ENCODE measurements around the gene ADORA2A. TPM values are rescaled to one million over a fixed set of nuclear protein-coding genes. Genes with fewer than 3 reads are reported as not detected.

ADORA2A gene
- total RNA-seq, 1 experiment from 2014 or later = 2.9 TPM

- TF ChIP-seq CTCF (IDR thresholded peaks at IDR 0.05; ENCODE audit: unreplicated experiment) = no peak
Observed at GRCh38 chr22:24434471-24435322, 7.3 kb downstream of the ADORA2A start.

DNA sequence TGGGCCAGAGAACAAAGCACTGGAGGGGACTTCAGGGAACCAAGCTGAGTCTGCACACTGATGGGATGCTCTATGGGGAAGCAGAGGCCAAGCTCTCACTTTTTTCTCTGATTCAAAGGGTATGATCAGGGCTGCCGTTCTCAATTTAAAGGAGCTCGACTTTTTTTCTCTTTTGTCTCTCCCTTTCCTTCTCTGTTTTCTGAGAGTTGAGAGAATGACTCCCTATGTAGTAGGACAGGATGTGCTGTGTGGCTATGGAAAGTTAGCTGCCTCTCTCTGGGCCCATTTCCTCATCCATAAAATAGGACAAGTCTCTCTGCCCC, 7.9 kb downstream of the ADORA2A start:
- H3K4me1 Mint-ChIP-seq (ENCODE audit: low read depth, unreplicated experiment) = peaks cover 15% of the 10 kb centered on the region
- no peak for DNase-seq
- no peak for TF ChIP-seq CTCF (IDR thresholded peaks at IDR 0.05; ENCODE audit: unreplicated experiment)
- CTCF ChIA-PET = interaction anchor here (0.7 to 1.8 kb wide), 2 partner anchors 12 to 88 kb away, joined by 3 to 6 read pairs; no protein-coding TSS in a partner anchor
- BruUV-seq (replicated peaks) = no TSS peak
- no peak overlapping the region for H3K27ac Mint-ChIP-seq (ENCODE audit: unreplicated experiment)
- H3K4me3 Mint-ChIP-seq (ENCODE audit: low read depth, unreplicated experiment) = no peak overlapping the region
- no peaks in the 10 kb centered on the region for H3K27me3 Mint-ChIP-seq (ENCODE audit: unreplicated experiment)
- no peaks in the 10 kb centered on the region for H3K9me3 Mint-ChIP-seq (ENCODE audit: low read depth, unreplicated experiment)
- intact Hi-C loops (cut with micrococcal nuclease; ENCODE audit: unreplicated experiment) = no loop called here
- peaks cover 9% of the 10 kb centered on the region for H3K36me3 Mint-ChIP-seq (ENCODE audit: insufficient read depth, unreplicated experiment)

More at GRCh38 chr22:24434471-24435322, 7.3 kb downstream of the ADORA2A start:
- BruUV-seq (replicated peaks) = no TSS peak
- H3K4me3 Mint-ChIP-seq (ENCODE audit: low read depth, unreplicated experiment) = no peak overlapping the region
- H3K9me3 Mint-ChIP-seq (ENCODE audit: low read depth, unreplicated experiment) = no peaks in the 10 kb centered on the region
- H3K27me3 Mint-ChIP-seq (ENCODE audit: unreplicated experiment) = no peaks in the 10 kb centered on the region
- H3K4me1 Mint-ChIP-seq (ENCODE audit: low read depth, unreplicated experiment) = peaks cover 15% of the 10 kb centered on the region
- DNase-seq = no peak
- no peak overlapping the region for H3K27ac Mint-ChIP-seq (ENCODE audit: unreplicated experiment)
- CTCF ChIA-PET = interaction anchor here (0.7 to 1.8 kb wide), 2 partner anchors 11 to 89 kb away, joined by 3 to 6 read pairs; no protein-coding TSS in a partner anchor
- H3K36me3 Mint-ChIP-seq (ENCODE audit: insufficient read depth, unreplicated experiment) = peaks cover 9% of the 10 kb centered on the region
- intact Hi-C loops (cut with micrococcal nuclease; ENCODE audit: unreplicated experiment) = no loop called here

GRCh38 chr22:24435861-24436371, 8.5 kb downstream of the ADORA2A start:
- no peaks in the 10 kb centered on the region for H3K9me3 Mint-ChIP-seq (ENCODE audit: low read depth, unreplicated experiment)
- CTCF ChIA-PET = interaction anchor here (0.7 to 1.8 kb wide), 2 partner anchors 12 to 88 kb away, joined by 3 to 6 read pairs; no protein-coding TSS in a partner anchor
- H3K4me3 Mint-ChIP-seq (ENCODE audit: low read depth, unreplicated experiment) = no peak overlapping the region
- H3K36me3 Mint-ChIP-seq (ENCODE audit: insufficient read depth, unreplicated experiment) = peaks cover 9% of the 10 kb centered on the region
- H3K27ac Mint-ChIP-seq (ENCODE audit: unreplicated experiment) = no peak overlapping the region
- no TSS peak for BruUV-seq (replicated peaks)
- peaks cover 15% of the 10 kb centered on the region for H3K4me1 Mint-ChIP-seq (ENCODE audit: low read depth, unreplicated experiment)
- H3K27me3 Mint-ChIP-seq (ENCODE audit: unreplicated experiment) = no peaks in the 10 kb centered on the region
- intact Hi-C loops (cut with micrococcal nuclease; ENCODE audit: unreplicated experiment) = no loop called here
- TF ChIP-seq CTCF (IDR thresholded peaks at IDR 0.05; ENCODE audit: unreplicated experiment) = no peak
- no peak for DNase-seq

GRCh38 chr22:24436553-24436952, 9.2 kb downstream of the ADORA2A start:
- no TSS peak for BruUV-seq (replicated peaks)
- TF ChIP-seq CTCF (IDR thresholded peaks at IDR 0.05; ENCODE audit: unreplicated experiment) = no peak
- H3K9me3 Mint-ChIP-seq (ENCODE audit: low read depth, unreplicated experiment) = no peaks in the 10 kb centered on the region
- DNase-seq = no peak
- H3K4me3 Mint-ChIP-seq (ENCODE audit: low read depth, unreplicated experiment) = no peak overlapping the region
- H3K36me3 Mint-ChIP-seq (ENCODE audit: insufficient read depth, unreplicated experiment) = peaks cover 9% of the 10 kb centered on the region
- intact Hi-C loops (cut with micrococcal nuclease; ENCODE audit: unreplicated experiment) = no loop called here
- no peak overlapping the region for H3K27ac Mint-ChIP-seq (ENCODE audit: unreplicated experiment)
- H3K4me1 Mint-ChIP-seq (ENCODE audit: low read depth, unreplicated experiment) = peaks cover 15% of the 10 kb centered on the region
- CTCF ChIA-PET = no interaction called here
- no peaks in the 10 kb centered on the region for H3K27me3 Mint-ChIP-seq (ENCODE audit: unreplicated experiment)

Measured in Calu3 (cell line).